ENCODE measurements around the gene RAB25. TPM values are rescaled to one million over a fixed set of nuclear protein-coding genes. Genes with fewer than 3 reads are reported as not detected.
"Not testable (repeated sequence)": the region's sequence is repeated elsewhere in the genome, so short reads cannot be mapped to it uniquely, and the experiment has no call there.

RAB25 gene
- total RNA-seq, 2 donors from 2014 or later = not detected

DNA sequence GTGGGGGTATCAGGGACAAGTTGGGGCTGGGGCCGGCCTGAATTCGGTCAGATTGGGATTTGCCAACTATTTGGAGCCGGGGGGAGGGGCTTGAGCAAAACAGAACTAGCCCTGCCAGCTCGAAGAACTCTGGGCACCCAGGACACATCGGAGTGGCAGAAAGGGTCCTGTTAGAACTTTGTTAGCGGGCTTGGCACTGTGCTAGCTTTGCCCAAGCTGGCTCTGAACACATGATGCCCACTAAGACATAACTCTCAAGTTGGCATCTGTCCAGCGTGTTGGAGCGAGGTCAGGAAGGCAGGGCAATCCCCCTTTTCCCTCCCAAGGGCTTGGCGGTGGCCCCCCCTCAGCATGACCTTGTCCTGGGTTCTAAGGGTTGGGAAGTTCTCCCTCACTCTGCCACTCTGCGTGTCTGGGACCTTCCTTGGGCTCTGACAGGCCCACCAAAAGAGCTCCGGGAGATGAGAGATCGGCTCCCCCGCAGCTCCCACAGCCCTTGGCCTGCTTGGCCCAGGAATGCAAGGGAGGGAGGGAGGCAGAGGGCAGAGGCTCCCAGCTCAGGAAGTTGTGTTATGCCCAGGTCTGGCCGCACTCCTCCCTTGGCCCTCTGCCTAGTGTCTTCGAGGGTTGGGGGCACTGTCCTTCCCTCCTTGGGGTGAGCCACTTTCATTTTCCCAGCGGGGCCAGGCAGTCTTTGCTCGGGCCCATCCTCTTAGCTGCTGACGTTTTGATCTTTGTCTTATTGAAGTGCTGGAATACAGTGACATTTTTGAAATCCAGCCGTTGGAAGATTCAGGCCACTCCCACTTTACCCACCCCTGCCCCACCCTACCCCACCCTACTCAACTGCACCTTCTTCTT is 54.8 kb downstream of the RAB25 start:
- Mint-ChIP-seq H3K36me3 (no peaks in the 10 kb centered on the region), H3K4me1 (ENCODE audit: low read depth in 2 of 2) (peaks cover 28 to 43% of the 10 kb centered on the region in 2 donors), H3K27ac (peak overlapping the region in 1 of 2 donors; percentile 74), H3K4me3 (peak overlapping the region; percentile 83), H3K9me3 (no peaks in the 10 kb centered on the region), H3K27me3 (peaks cover 18 to 29% of the 10 kb centered on the region in 2 donors)
- no peak for ATAC-seq
- no peak for DNase-seq (ENCODE audit: low spot score)

DNA sequence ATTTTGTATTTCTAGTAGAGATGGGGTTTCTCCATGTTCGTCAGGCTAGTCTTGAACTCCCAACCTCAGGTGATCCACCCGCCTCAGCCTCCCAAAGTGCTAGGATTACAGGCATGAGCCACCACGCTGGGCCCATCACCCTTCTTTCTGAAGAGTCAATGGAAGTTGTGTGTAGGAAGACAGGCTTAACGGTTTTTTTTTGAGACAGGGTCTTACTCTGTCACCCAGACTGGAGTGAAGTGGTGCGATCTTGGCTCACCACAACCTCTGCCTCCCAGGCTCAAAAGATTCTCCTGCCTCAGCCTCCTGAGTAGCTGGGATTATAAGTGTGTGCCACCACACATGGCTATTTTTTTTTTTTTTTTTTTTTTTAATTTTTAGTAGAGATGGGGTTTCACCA is 55.8 kb downstream of the RAB25 start:
- DNase-seq (ENCODE audit: low spot score); H3K36me3 Mint-ChIP-seq; H3K9me3 Mint-ChIP-seq; ATAC-seq: not testable (repeated sequence)
- peaks cover 15 to 29% of the 10 kb centered on the region in 2 donors for H3K27me3 Mint-ChIP-seq
- H3K4me3 Mint-ChIP-seq = peak overlapping the region; percentile 83
- H3K27ac Mint-ChIP-seq = peak overlapping the region in 1 of 2 donors; percentile 26
- H3K4me1 Mint-ChIP-seq (ENCODE audit: low read depth in 2 of 2) = peaks cover 28 to 40% of the 10 kb centered on the region in 2 donors

DNA sequence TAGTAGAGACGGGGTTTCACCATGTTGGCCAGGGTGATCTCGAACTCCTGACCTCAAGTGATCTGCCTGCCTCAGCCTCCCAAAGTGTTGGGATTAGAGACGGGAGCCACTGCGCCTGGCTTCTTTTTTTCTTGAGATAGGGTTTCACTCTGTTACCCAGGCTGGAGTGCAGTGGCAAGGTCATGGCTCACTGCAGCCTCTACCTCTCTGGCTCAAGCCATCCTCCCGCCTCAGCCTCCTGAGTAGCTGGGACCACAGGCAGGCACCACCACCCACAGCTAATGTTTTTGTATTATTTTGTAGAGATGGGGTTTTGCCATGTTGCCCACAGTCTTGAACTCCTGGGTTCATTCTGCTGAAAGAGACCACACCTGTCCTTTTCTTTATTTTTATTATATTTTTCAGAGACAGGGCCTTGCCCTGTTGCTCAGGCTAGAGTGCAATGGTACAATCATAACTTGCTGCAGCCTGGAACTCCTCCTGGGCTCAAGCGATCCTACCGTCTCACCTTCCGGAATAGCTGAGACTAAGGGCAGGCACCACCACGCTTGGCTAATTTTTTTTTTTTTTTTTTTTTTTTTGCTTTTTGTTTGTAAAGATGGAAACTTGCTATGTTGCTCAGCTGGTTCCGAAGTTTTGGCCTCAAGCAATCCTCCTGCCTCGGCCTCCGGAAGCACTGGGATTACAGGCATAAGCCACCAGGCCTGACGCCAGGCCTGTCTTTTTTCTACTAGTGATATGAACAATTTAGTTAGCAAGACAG is 56.6 kb downstream of the RAB25 start:
- Mint-ChIP-seq H3K4me3 (no peak overlapping the region), H3K27ac (no peak overlapping the region), H3K9me3 (no peaks in the 10 kb centered on the region), H3K36me3 (no peaks in the 10 kb centered on the region), H3K4me1 (ENCODE audit: low read depth in 2 of 2) (peaks cover 28 to 42% of the 10 kb centered on the region in 2 donors), H3K27me3 (peaks cover 17 to 29% of the 10 kb centered on the region in 2 donors)
- no peak for DNase-seq (ENCODE audit: low spot score)
- ATAC-seq = no peak

DNA sequence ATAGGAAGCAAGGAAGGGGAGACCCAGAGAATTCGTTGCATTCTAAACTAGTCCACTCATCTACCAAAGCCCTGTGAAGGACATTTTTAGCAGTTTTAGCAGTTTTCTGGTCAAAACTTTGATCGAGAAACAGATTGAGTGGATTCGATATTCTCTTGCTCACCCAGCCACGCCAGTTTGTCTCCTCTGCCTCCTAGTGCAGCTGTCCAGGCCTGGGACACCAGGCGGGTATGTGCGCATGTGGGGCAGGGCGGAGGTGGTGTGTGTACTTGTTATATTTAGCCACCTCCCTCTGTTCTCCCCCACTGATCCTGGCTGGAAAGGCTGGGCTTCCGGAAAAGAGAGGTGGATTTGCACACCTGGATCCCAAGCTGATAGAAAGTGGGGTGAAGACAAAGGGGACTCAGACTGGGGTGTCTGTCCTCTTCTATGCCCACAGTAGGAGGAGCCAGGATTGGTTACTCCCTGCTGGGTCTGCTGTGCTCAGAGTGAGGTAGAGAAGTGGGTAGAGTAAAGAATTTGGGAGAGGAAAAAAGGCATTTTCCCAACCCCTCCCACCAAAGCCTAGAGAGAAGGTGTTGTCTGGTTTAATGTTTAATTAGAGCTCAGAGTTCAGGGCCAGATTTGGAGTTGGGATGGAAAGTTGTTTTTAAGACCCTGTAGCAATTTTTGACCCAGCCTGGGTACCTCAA is 57.4 kb downstream of the RAB25 start:
- H3K4me1 Mint-ChIP-seq (ENCODE audit: low read depth in 2 of 2) = peaks cover 28 to 42% of the 10 kb centered on the region in 2 donors
- no peak overlapping the region for H3K27ac Mint-ChIP-seq
- peaks cover 17 to 22% of the 10 kb centered on the region in 2 donors for H3K27me3 Mint-ChIP-seq
- H3K4me3 Mint-ChIP-seq = no peak overlapping the region
- no peaks in the 10 kb centered on the region for H3K36me3 Mint-ChIP-seq
- no peak for ATAC-seq
- no peak for DNase-seq (ENCODE audit: low spot score)
- H3K9me3 Mint-ChIP-seq = no peaks in the 10 kb centered on the region

DNA sequence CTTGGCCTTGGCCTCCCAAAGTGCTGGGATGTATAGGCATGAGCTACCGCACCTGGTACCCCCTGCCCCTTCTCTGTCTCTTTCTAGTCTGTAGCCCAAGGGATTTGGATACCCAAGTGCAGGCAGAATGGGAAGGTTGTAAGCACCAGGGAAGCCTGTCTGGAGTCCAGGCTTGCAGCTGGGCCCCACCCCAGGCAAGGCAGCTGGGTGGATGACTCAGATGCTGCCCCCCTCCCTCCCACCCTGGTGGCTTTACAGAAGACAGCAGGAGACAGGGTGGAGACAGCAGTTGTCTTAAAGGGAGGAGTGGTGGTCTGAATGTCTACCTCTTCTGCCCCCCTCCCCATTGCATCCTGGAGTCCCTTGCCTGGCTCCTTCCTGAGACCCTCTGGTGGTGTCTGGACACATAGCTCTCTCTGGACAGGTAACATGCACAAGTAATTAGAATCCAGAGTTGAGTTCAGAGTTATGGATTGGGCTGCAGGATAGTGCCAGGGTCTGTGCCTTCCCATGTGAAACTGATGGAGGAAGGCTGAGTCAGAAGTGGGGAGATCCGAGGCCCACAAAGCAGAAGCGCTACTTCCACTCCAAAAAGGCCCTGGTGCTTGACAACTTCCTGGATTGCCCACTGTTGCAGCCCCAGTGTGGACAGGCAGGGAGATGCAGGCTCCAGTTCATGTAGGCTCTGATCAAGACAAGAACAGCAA is 58.7 kb downstream of the RAB25 start:
- peaks cover 29 to 35% of the 10 kb centered on the region in 2 donors for H3K4me1 Mint-ChIP-seq (ENCODE audit: low read depth in 2 of 2)
- H3K9me3 Mint-ChIP-seq = no peaks in the 10 kb centered on the region
- ATAC-seq (no peak), DNase-seq (ENCODE audit: low spot score) (no peak)
- H3K4me3 Mint-ChIP-seq = no peak overlapping the region
- H3K27me3 Mint-ChIP-seq = peaks cover 13 to 15% of the 10 kb centered on the region in 2 donors
- no peak overlapping the region for H3K27ac Mint-ChIP-seq
- no peaks in the 10 kb centered on the region for H3K36me3 Mint-ChIP-seq

Other genes with a start within 250 kb of the RAB25 start
- 100 to 1,000 TPM in 1 of 2 donors, 10 to 100 TPM in 1; 91.0 to 124 TPM for gene GON4L, start 203.9 kb upstream of the RAB25 start, total RNA-seq
- 10 to 100 TPM; 29.3 to 43.9 TPM for gene SYT11, start 201.6 kb upstream of the RAB25 start, total RNA-seq
- 10 to 100 TPM; 29.4 to 40.2 TPM for gene RIT1, start 149.8 kb upstream of the RAB25 start, total RNA-seq
- gene KHDC4, start 126.7 kb upstream of the RAB25 start, total RNA-seq = 10 to 100 TPM; 47.6 to 96.0 TPM
- gene RXFP4, start 119.5 kb upstream of the RAB25 start, total RNA-seq = not detected
- gene ARHGEF2, start 82.6 kb upstream of the RAB25 start, total RNA-seq = 100 to 1,000 TPM; 205 to 234 TPM
- 100 to 1,000 TPM; 240 to 299 TPM for gene SSR2, start 40.2 kb upstream of the RAB25 start, total RNA-seq
- 10 to 100 TPM; 30.4 to 51.4 TPM for gene UBQLN4, start 7.4 kb upstream of the RAB25 start, total RNA-seq
- 10 to 100 TPM; 34.0 to 35.6 TPM for gene LAMTOR2, start 6.4 kb upstream of the RAB25 start, total RNA-seq
- gene MEX3A, start 21.3 kb downstream of the RAB25 start, total RNA-seq = under 1 TPM; 0.06 to 0.07 TPM
- gene LMNA, start 53.6 kb downstream of the RAB25 start, total RNA-seq = 10 to 100 TPM; 21.4 to 67.6 TPM
- gene SEMA4A, start 92.4 kb downstream of the RAB25 start, total RNA-seq = 10 to 100 TPM in 1 of 2 donors, 1 to 10 TPM in 1; 3.9 to 16.6 TPM
- 10 to 100 TPM; 54.4 to 56.6 TPM for gene SLC25A44, start 132.9 kb downstream of the RAB25 start, total RNA-seq
- 100 to 1,000 TPM in 1 of 2 donors, 10 to 100 TPM in 1; 90.6 to 105 TPM for gene PMF1, start 151.8 kb downstream of the RAB25 start, total RNA-seq
- 1 to 10 TPM; 1.8 to 2.3 TPM for gene BGLAP, start 181.0 kb downstream of the RAB25 start, total RNA-seq
- gene PAQR6, start 186.9 kb downstream of the RAB25 start, total RNA-seq = 1 to 10 TPM; 5.9 to 9.5 TPM
- 100 to 1,000 TPM in 1 of 2 donors, 10 to 100 TPM in 1; 89.3 to 130 TPM for gene SMG5, start 221.7 kb downstream of the RAB25 start, total RNA-seq
- 10 to 100 TPM in 1 of 2 donors, 1 to 10 TPM in 1; 6.4 to 12.0 TPM for gene TMEM79, start 223.2 kb downstream of the RAB25 start, total RNA-seq
- gene GLMP, start 234.5 kb downstream of the RAB25 start, total RNA-seq = 10 to 100 TPM; 17.2 to 19.6 TPM
- not detected for gene VHLL, start 238.1 kb downstream of the RAB25 start, total RNA-seq

Data from natural killer cell treated with Interleukin-12 subunit alpha and Interleukin-12 subunit beta and Interleukin-15 and Interleukin-18, amount 100 ng/mL, for 72 hours (primary cell).